Spleen (tissue), 7 donors: Measurements from ENCODE around the gene AFAP1L1.

Source experiments
- POLR2A ChIP-seq, 3 donors: fragments of 450-650 bp; IDR thresholded peaks; one replicate each; pipeline ENCODE4 v1.5.1; 2017; ENCODE audit warnings: antibody characterized with exemption in 3 of 3, mild to moderate bottlenecking in 1 of 3
- POLR2AphosphoS5 ChIP-seq, 3 donors: sonication (generic); formaldehyde crosslinking; IDR thresholded peaks; one replicate each; pipeline ENCODE4 v1.5.1; 2017; ENCODE audit warnings: antibody characterized with exemption in 3 of 3
- TF ChIP-seq, protein P1 (sequence below), 11 experiments: fragments of 200-600 bp in 7 of 11; fragments of 450-650 bp in 4 of 11; sonication (generic) in 4 of 11; IDR thresholded peaks in 8 of 11; conservative IDR thresholded peaks in 3 of 11; 1 replicate in 7 of 11; 2 replicates in 4 of 11; pipeline versions ENCODE4 v1.4.0 to v1.8.0; 2016 to 2021; ENCODE audit warnings: antibody characterized with exemption in 11 of 11, inconsistent platforms in 4 of 11, mild to moderate bottlenecking in 1 of 11
- donor health status: DM: no; HTN: no; CAD: no; lungs with moderate emphysema.
- donor health status: DM: no; HTN: no; CAD: no.
- donor health status: DM: no; HTN: no; CAD: no.

DNA sequence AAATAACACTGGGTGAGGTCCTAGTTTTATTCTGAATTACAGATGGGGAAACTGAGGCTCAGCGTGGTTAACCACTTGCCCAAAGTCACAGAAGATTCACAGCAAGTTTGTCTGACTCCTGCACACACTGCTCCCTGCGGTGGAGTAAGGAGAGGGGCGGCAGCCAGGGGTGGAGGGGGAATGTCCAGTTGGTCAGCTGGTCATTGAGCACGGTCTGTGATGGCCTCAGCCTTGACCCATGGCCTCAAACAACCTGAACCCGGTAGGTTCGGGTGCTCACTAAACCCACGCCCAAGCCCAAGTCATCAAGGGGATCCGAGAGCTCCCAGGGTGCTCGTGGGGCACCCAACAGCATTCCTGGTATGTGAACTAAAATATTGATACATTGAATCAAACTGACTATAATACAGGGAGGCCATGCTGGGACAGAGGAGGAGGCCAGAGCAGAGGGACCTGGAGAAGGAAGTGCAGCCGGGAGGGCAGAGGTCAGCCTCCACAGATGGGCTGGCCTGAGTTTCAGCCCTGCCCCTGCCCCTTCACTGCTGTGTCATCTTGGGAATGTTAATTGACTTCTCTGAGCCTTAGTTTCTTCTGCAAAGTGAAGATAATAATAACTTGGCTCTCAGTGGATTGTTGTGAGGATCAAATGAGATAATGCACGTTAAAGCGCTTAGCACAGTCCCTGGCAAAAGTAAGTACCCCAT is 111.0 kb downstream of the AFAP1L1 start:
- TF ChIP-seq, protein P1, sequence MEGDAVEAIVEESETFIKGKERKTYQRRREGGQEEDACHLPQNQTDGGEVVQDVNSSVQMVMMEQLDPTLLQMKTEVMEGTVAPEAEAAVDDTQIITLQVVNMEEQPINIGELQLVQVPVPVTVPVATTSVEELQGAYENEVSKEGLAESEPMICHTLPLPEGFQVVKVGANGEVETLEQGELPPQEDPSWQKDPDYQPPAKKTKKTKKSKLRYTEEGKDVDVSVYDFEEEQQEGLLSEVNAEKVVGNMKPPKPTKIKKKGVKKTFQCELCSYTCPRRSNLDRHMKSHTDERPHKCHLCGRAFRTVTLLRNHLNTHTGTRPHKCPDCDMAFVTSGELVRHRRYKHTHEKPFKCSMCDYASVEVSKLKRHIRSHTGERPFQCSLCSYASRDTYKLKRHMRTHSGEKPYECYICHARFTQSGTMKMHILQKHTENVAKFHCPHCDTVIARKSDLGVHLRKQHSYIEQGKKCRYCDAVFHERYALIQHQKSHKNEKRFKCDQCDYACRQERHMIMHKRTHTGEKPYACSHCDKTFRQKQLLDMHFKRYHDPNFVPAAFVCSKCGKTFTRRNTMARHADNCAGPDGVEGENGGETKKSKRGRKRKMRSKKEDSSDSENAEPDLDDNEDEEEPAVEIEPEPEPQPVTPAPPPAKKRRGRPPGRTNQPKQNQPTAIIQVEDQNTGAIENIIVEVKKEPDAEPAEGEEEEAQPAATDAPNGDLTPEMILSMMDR (IDR thresholded peaks at IDR 0.05 in 8 of 11, conservative IDR thresholded peaks at IDR 0.05 in 3 of 11) = no peak
- TF ChIP-seq POLR2AphosphoS5 (IDR thresholded peaks at IDR 0.05) (no peak), POLR2A (IDR thresholded peaks at IDR 0.05) (no peak)
